Activated T-cell treated with anti-CD3 and anti-CD28 coated beads, Interleukin-2, amount 50 U/mL, for 4 hours (primary cell): ENCODE measurements around the gene KCNK4. TPM values are rescaled to one million over a fixed set of nuclear protein-coding genes. Genes with fewer than 3 reads are reported as not detected.
A peak's percentile ranks its signal among the peaks of the same experiment; 100 is the strongest.

Experiments
- ATAC-seq, 2 donors: fragments of 200-7000 bp; cut with Tn5 transposase; one replicate each; pipeline ENCODE4 v1.10.0; 2021
- DNase-seq: peaks from one replicate; pipeline ENCODE4 v3.0.0-alpha.2; 2020
- H3K27me3 Mint-ChIP-seq: one replicate; pipeline ENCODE4 v1.8.0; 2021; ENCODE audit warnings: low read depth, mixed read lengths
- H3K36me3 Mint-ChIP-seq: one replicate; pipeline ENCODE4 v1.8.0; 2022; ENCODE audit warnings: mixed read lengths; ENCODE audit not compliant: insufficient read depth
- H3K4me1 Mint-ChIP-seq: one replicate; pipeline ENCODE4 v1.8.0; 2021; ENCODE audit warnings: low read depth, mixed read lengths
- H3K4me3 Mint-ChIP-seq: one replicate; pipeline ENCODE4 v1.8.0; 2021; ENCODE audit warnings: mild to moderate bottlenecking, moderate library complexity, mixed read lengths
- H3K9me3 Mint-ChIP-seq: one replicate; pipeline ENCODE4 v1.8.0; 2021; ENCODE audit warnings: mixed read lengths
- total RNA-seq, 3 donors: library from RNA; stranded (reverse); gene quantifications; one replicate each; pipeline ENCODE4 v1.2.1, GENCODE V29; 2021

The KCNK4 gene
- total RNA-seq, 3 donors from 2014 or later, result not detected

- DNase-seq (peak; percentile 97), ATAC-seq (peak; percentile 83 to 85)
- Mint-ChIP-seq H3K4me1 (peaks cover 14% of the 10 kb centered on the region), H3K27me3 (no peaks in the 10 kb centered on the region), H3K36me3 (no peaks in the 10 kb centered on the region), H3K9me3 (no peaks in the 10 kb centered on the region), H3K4me3 (peak overlapping the region; percentile 93)
Measured at GRCh38 chr11:64269540-64270220, 21.4 kb upstream of the KCNK4 start.

DNA sequence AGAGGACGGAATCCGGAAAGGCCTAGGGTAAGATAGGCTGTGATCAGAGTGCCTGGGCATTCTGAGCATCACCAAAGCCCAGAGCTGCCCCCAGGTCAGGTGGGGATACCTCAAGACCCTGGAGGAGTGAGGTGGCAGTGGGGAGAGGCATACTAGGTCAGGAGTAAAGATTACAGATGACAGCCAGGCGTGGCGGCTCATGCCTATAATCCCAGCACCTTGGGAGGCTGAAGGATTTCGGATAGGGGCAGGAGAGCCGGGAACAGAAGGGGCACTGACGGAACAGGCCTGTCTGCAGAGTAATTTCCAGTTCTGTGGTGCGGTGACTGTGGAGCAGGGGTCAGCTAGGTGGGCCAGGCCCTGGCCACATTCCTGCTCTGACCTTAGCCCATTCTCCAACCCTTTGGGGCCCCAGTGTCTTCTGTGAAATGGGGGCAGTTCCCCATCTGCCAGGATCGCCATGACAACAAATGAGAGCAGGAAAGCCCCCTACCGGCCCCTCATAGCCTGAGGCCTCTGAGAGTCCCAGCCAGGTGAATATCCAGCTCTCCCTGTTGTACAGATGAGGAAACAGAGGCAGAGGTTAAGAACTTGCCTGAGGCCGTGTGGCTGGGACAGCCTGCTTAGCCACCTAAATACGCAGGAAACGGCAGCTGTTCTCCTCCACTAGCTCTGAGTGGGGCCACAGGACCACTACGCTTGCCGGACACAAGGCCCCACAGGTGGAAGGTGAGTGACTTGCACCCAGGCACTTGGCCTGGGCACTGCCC is 15.9 kb upstream of the KCNK4 start:
- no peak overlapping the region for H3K4me3 Mint-ChIP-seq
- H3K36me3 Mint-ChIP-seq, result peaks cover 4% of the 10 kb centered on the region
- H3K4me1 Mint-ChIP-seq, result peaks cover 3% of the 10 kb centered on the region
- ATAC-seq, result no peak
- H3K27me3 Mint-ChIP-seq, result no peaks in the 10 kb centered on the region
- no peaks in the 10 kb centered on the region for H3K9me3 Mint-ChIP-seq
- no peak for DNase-seq

DNA sequence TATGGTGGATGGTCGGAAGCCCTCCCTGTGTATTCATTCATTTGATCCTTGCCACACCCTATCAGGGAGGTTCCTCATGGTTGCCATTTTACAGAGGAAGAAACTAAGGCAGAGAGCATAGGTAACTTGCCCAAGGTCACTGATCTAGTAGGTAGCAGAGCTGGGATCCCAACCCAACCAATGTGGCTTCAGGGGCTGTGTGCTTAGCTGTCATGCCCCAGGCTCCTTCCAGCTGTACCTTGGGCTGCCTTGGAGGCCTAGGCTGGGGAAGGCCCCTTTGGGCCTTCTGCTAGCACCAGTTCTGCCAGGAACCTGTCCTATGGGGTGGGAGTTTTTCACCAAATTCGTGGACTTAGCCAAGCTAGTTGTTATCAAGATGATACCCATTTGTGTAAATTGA is 15.3 kb upstream of the KCNK4 start:
- Mint-ChIP-seq H3K36me3 (peaks cover 4% of the 10 kb centered on the region), H3K4me3 (no peak overlapping the region), H3K9me3 (no peaks in the 10 kb centered on the region), H3K27me3 (no peaks in the 10 kb centered on the region), H3K4me1 (peaks cover 2% of the 10 kb centered on the region)
- ATAC-seq (no peak), DNase-seq (no peak)

DNA sequence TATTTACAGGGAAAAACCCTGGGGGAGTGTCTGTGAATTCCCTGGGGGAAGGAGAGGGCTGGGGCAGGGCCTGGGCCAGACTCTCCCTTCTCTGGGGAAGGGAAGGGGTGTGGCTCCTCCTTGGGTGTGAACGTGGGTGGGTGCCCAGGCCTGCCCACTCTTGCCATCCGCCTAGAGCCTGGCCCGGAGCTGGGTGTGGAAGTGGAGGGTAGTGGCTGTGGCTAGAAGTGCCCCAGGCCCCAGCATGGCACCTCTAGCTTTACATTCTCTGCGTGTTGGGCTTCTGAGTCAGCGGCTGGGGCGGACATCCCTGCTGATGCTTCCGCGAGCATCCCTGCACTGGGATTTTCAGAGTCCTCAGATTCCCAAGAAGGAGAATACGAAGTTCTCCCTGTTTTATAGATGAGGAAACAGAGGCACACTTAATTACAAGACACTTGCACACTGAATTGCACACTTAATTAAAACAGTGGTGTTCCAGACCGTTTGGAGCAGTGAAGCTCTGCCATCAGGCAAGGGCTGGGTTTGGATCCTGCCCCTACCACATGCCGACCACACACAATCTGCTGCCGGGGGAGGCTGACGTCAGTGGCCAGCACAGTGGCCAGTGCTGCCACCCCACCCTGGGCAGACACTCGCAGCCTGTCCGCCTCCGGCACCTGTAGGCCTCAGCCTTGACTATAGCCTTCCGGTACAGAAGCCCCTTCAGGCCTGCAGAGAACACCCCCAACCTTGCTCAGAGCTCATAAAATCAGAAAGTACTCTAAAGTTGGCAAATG is 14.3 kb upstream of the KCNK4 start:
- H3K4me3 Mint-ChIP-seq, result no peak overlapping the region
- peaks cover 5% of the 10 kb centered on the region for H3K4me1 Mint-ChIP-seq
- H3K9me3 Mint-ChIP-seq, result no peaks in the 10 kb centered on the region
- H3K36me3 Mint-ChIP-seq, result peaks cover 10% of the 10 kb centered on the region
- ATAC-seq (no peak), DNase-seq (no peak)
- no peaks in the 10 kb centered on the region for H3K27me3 Mint-ChIP-seq

DNA sequence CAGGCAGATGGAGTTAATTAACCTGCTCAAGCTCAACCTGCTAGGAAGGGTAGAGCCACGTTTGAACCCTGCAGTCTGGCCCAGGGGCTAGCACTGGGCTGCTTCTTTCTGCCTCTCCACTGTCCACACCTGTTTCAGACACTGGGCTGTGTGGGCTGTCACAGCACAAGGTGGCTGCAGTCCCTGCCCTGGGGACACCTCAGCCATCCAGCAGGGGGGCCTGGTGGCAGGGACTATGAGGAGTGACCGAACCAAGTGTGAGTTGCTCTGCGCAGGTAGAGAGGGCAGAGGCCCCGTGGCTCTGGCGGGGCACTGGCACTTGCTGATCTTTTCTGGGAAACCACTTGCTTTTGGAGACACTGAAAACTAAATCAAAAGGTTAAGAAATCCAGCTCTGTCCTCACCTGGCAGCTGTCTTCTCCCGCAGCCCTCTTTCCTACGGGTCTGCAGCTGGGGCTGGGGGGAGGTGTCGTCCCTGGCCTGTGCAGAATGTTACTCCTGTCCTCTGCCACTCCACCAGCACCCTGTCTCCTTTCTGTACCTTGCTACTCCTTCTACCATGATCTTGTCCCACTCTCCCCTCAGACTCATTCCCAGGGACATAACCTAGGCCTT is 12.4 kb upstream of the KCNK4 start:
- no peaks in the 10 kb centered on the region for H3K27me3 Mint-ChIP-seq
- H3K4me3 Mint-ChIP-seq, result no peak overlapping the region
- ATAC-seq (no peak), DNase-seq (no peak)
- peaks cover 10% of the 10 kb centered on the region for H3K36me3 Mint-ChIP-seq
- peaks cover 9% of the 10 kb centered on the region for H3K4me1 Mint-ChIP-seq
- H3K9me3 Mint-ChIP-seq, result no peaks in the 10 kb centered on the region

DNA sequence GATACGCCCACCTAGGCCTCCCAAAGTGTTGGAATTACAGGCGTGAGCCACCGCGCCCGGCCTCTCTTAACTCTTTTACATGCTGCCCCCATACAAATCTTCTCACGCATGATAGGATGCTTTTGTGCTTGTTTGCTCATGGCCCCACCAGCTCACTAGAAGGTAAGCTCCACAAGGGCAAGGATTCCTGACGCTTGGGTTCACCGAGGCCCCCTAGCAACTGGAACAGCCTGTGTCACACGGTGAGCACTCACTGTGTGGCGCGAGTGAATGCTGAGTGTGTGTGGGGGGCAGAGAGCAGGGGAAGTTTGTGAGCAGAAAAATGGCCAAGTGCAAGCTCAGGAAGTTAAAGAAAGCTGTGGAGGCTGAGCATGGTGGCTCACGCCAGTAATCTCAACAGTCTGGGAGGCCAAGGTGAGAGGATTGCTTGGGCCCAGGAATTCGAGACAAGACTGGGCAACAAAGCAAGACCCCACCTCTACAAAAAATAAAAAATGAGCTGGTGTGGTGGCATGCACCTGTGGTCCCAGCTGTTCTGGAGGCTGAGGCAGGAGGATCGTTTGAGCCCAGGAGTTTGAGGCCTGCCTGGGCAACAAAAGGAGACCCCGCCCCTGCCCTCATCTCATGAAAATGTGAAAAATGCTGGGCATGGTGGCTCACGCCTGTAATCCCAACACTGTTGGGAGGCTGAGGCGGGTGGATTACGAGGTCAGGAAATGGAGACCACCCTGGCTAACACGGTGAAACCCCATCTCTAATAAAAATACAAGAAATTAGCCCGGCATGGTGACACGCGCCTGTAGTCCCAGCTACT is 8.9 kb upstream of the KCNK4 start:
- H3K36me3 Mint-ChIP-seq, result peaks cover 10% of the 10 kb centered on the region
- peaks cover 14% of the 10 kb centered on the region for H3K4me1 Mint-ChIP-seq
- no peak overlapping the region for H3K4me3 Mint-ChIP-seq
- DNase-seq, result no peak
- H3K9me3 Mint-ChIP-seq, result no peaks in the 10 kb centered on the region
- H3K27me3 Mint-ChIP-seq, result no peaks in the 10 kb centered on the region
- ATAC-seq, result no peak

- DNase-seq (no peak), ATAC-seq (no peak)
- peak overlapping the region; percentile 49 for H3K4me3 Mint-ChIP-seq
- no peaks in the 10 kb centered on the region for H3K27me3 Mint-ChIP-seq
- H3K4me1 Mint-ChIP-seq, result peaks cover 14% of the 10 kb centered on the region
- H3K36me3 Mint-ChIP-seq, result peaks cover 10% of the 10 kb centered on the region
- H3K9me3 Mint-ChIP-seq, result no peaks in the 10 kb centered on the region
Measured at GRCh38 chr11:64283092-64283491, 8.0 kb upstream of the KCNK4 start.

- H3K9me3 Mint-ChIP-seq, result no peaks in the 10 kb centered on the region
Measured at GRCh38 chr11:64284048-64284961, 6.8 kb upstream of the KCNK4 start, which contains the start of gene BAD. TSS of gene BAD (minus strand) at chr11:64284665. CDS start at chr11:64284368, 297 bp downstream.

GRCh38 chr11:64284962-64285884 is 5.9 kb upstream of the KCNK4 start, which contains the start of gene GPR137:
TSS of gene GPR137 (plus strand) at chr11:64285848. CDS start at chr11:64286525, 677 bp downstream.
- Mint-ChIP-seq H3K9me3 (no peaks in the 10 kb centered on the region), H3K27me3 (peaks cover under 1% of the 10 kb centered on the region), H3K36me3 (peaks cover 9% of the 10 kb centered on the region), H3K4me1 (peaks cover 14% of the 10 kb centered on the region), H3K4me3 (peak within 1 kb of the TSS; percentile 85)
- DNase-seq, result peak; percentile 89
- ATAC-seq, result peak; percentile 69 to 71

More at GRCh38 chr11:64284048-64284961, 6.8 kb upstream of the KCNK4 start, which contains the start of gene BAD:
- Mint-ChIP-seq H3K27me3 (no peaks in the 10 kb centered on the region), H3K4me3 (peak within 1 kb of the TSS; percentile 85), H3K36me3 (peaks cover 6% of the 10 kb centered on the region), H3K4me1 (peaks cover 14% of the 10 kb centered on the region)
- peak; percentile 87 for DNase-seq
- ATAC-seq, result peak; percentile 86 to 87

DNA sequence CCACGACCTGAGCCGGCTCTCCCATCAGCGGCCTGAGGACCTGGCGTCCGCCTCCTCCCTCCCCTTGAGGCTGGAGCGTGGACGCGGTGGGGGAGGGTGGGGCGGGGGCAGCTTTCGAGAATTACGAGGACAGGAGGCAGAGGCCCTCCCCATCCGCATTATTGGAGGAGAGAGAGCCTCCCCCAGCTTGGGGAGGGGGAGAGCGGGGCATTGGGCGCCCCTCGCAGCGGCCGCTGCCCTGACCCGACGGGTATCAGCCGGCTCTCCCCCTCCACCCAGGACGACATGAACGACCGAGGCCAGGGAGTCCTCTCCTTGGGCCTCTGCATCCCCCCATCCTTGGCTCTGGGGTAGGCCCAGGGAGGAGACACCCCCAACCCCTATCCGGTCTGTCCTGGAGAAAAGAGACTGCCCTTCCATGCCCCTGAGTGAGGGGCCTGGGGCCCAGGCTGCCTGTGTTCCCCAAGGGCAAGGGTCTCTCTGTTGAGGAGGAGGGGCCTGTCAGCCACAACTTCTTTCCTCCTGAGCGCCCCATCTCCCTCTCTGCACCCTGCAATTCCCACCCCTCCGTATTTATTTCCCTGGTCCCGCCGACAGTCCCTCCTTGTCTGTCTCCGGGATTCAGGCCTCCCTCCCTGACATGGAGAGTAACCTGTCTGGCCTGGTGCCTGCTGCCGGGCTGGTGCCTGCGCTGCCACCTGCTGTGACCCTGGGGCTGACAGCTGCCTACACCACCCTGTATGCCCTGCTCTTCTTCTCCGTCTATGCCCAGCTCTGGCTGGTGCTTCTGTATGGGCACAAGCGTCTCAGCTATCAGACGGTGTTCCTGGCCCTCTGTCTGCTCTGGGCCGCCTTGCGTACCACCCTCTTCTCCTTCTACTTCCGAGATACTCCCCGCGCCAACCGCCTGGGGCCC is 5.0 kb upstream of the KCNK4 start:
- peak overlapping the region; percentile 78 for H3K4me3 Mint-ChIP-seq
- peaks cover 20% of the 10 kb centered on the region for H3K4me1 Mint-ChIP-seq
- no peak for ATAC-seq
- H3K36me3 Mint-ChIP-seq, result peaks cover 8% of the 10 kb centered on the region
- no peak for DNase-seq
- H3K27me3 Mint-ChIP-seq, result peaks cover 10% of the 10 kb centered on the region
- H3K9me3 Mint-ChIP-seq, result no peaks in the 10 kb centered on the region

GRCh38 chr11:64286801-64287159 is 4.3 kb upstream of the KCNK4 start:
- H3K36me3 Mint-ChIP-seq, result peaks cover 3% of the 10 kb centered on the region
- no peak for DNase-seq
- H3K4me3 Mint-ChIP-seq, result peak overlapping the region; percentile 78
- H3K9me3 Mint-ChIP-seq, result no peaks in the 10 kb centered on the region
- peaks cover 10% of the 10 kb centered on the region for H3K27me3 Mint-ChIP-seq
- ATAC-seq, result no peak
- peaks cover 16% of the 10 kb centered on the region for H3K4me1 Mint-ChIP-seq
